H9 (cell line): ENCODE results near the gene RUNDC3A. TPM values are rescaled to one million over a fixed set of nuclear protein-coding genes. Genes with fewer than 3 reads are reported as not detected.

ENCODE experiments used
- DNase-seq: peaks from one replicate; pipeline ENCODE4 v3.0.0-alpha.2; 2017
- H2AFZ ChIP-seq: one replicate; pipeline ENCODE4 v1.6.1; 2013; ENCODE audit warnings: mild to moderate bottlenecking, low read length, control low read depth, moderate library complexity
- H2AK5ac ChIP-seq: 2 replicates; pipeline ENCODE4 v1.6.1; 2013; ENCODE audit warnings: low read length, control low read depth, mixed read lengths; ENCODE audit not compliant: insufficient read length
- H2BK120ac ChIP-seq: one replicate; pipeline ENCODE4 v1.6.1; 2013; ENCODE audit warnings: low read depth, mild to moderate bottlenecking, low read length, control low read depth, inconsistent platforms; ENCODE audit not compliant: poor library complexity, severe bottlenecking
- H2BK12ac ChIP-seq: 2 replicates; pipeline ENCODE4 v1.6.1; 2013; ENCODE audit warnings: low read length, control low read depth, mixed read lengths, low read depth; ENCODE audit not compliant: insufficient read length
- H2BK15ac ChIP-seq: 2 replicates; pipeline ENCODE4 v1.6.1; 2013; ENCODE audit warnings: low read depth, low read length, control low read depth
- H2BK20ac ChIP-seq: one replicate; pipeline ENCODE4 v1.6.1; 2013; ENCODE audit warnings: low read depth, mild to moderate bottlenecking, low read length, control low read depth, inconsistent platforms; ENCODE audit not compliant: poor library complexity, severe bottlenecking
- H2BK5ac ChIP-seq: 2 replicates; pipeline ENCODE4 v1.6.1; 2013; ENCODE audit warnings: low read length, control low read depth, mixed read lengths; ENCODE audit not compliant: insufficient read length
- H3K14ac ChIP-seq: 2 replicates; pipeline ENCODE4 v1.6.1; 2013; ENCODE audit warnings: low read length, control low read depth; ENCODE audit not compliant: insufficient read depth
- H3K18ac ChIP-seq: 2 replicates; pipeline ENCODE4 v1.6.1; 2013; ENCODE audit warnings: low read depth, mild to moderate bottlenecking, mixed read lengths, low read length, control low read depth; ENCODE audit not compliant: insufficient read length
- H3K23ac ChIP-seq: 2 replicates; pipeline ENCODE4 v1.6.1; 2013; ENCODE audit warnings: low read length, control low read depth, mixed read lengths, low read depth; ENCODE audit not compliant: insufficient read length
- H3K23me2 ChIP-seq: 2 replicates; pipeline ENCODE4 v1.6.1; 2013; ENCODE audit warnings: low read depth, mild to moderate bottlenecking, mixed read lengths, low read length, control low read depth; ENCODE audit not compliant: insufficient read length, poor library complexity, severe bottlenecking
- H3K27ac ChIP-seq: 2 replicates; pipeline ENCODE4 v1.5.1; 2013; ENCODE audit warnings: low read length, control low read depth, mixed read lengths, low read depth; ENCODE audit not compliant: insufficient read length
- H3K27me3 ChIP-seq: 2 replicates; pipeline ENCODE4 v1.6.1; 2013; ENCODE audit warnings: low read length, control low read depth, inconsistent platforms; ENCODE audit not compliant: insufficient read depth
- H3K4ac ChIP-seq: 2 replicates; pipeline ENCODE4 v1.6.1; 2013; ENCODE audit warnings: low read depth, mild to moderate bottlenecking, control low read depth, inconsistent platforms, low read length, moderate library complexity
- H3K4me1 ChIP-seq: 2 replicates; pipeline ENCODE4 v1.6.1; 2013; ENCODE audit warnings: low read length, control low read depth, inconsistent platforms; ENCODE audit not compliant: insufficient read depth
- H3K4me2 ChIP-seq: 2 replicates; pipeline ENCODE4 v1.6.1; 2013; ENCODE audit warnings: low read length, control low read depth, mixed read lengths; ENCODE audit not compliant: insufficient read length, insufficient read depth
- H3K56ac ChIP-seq: 2 replicates; pipeline ENCODE4 v1.6.1; 2013; ENCODE audit warnings: low read depth, mild to moderate bottlenecking, mixed read lengths, low read length, control low read depth; ENCODE audit not compliant: insufficient read length
- H3K79me1 ChIP-seq: 2 replicates; pipeline ENCODE4 v1.6.1; 2013; ENCODE audit warnings: low read depth, mild to moderate bottlenecking, moderate library complexity, low read length, control low read depth, inconsistent platforms; ENCODE audit not compliant: insufficient read depth, poor library complexity, severe bottlenecking
- H3K79me2 ChIP-seq: 2 replicates; pipeline ENCODE4 v1.6.1; 2013; ENCODE audit warnings: low read length, control low read depth, inconsistent platforms; ENCODE audit not compliant: insufficient read depth
- H3K9ac ChIP-seq: 2 replicates; pipeline ENCODE4 v1.6.1; 2013; ENCODE audit warnings: low read length, control low read depth, mixed read lengths; ENCODE audit not compliant: insufficient read length; ENCODE audit errors: extremely low read depth
- H3K9me3 ChIP-seq: one replicate; pipeline ENCODE4 v1.6.1; 2013; ENCODE audit warnings: low read depth, low read length, inconsistent platforms; ENCODE audit not compliant: control insufficient read depth
- H3T11ph ChIP-seq: one replicate; pipeline ENCODE4 v1.6.1; 2013; ENCODE audit warnings: mild to moderate bottlenecking, low read length, control low read depth, inconsistent platforms
- H4K20me1 ChIP-seq: one replicate; pipeline ENCODE4 v1.6.1; 2013; ENCODE audit not compliant: control insufficient read depth, insufficient read length, insufficient read depth
- H4K5ac ChIP-seq: 2 replicates; pipeline ENCODE4 v1.6.1; 2013; ENCODE audit warnings: low read depth, mild to moderate bottlenecking, mixed read lengths, low read length, control low read depth; ENCODE audit not compliant: insufficient read length
- H4K8ac ChIP-seq: replicated peaks from 2 replicates; pipeline ENCODE4 v1.6.1; 2013; ENCODE audit warnings: low read length, control low read depth, mixed read lengths, low read depth; ENCODE audit not compliant: insufficient read length
- H4K91ac ChIP-seq: 2 replicates; pipeline ENCODE4 v1.6.1; 2013; ENCODE audit warnings: low read depth, mild to moderate bottlenecking, moderate library complexity, mixed read lengths, low read length, control low read depth; ENCODE audit not compliant: insufficient read length
- H3K27ac Mint-ChIP-seq, 3 experiments: 2 replicates in 2 of 3; 3 replicates in 1 of 3; pipeline ENCODE4 v1.8.0; 2020 to 2021; ENCODE audit warnings: mixed read lengths in 3 of 3, mild to moderate bottlenecking in 1 of 3, moderate library complexity in 1 of 3
- H3K27me3 Mint-ChIP-seq: 2 replicates; pipeline ENCODE4 v1.8.0; 2021; ENCODE audit warnings: low read depth, mild to moderate bottlenecking, moderate library complexity, mixed read lengths
- H3K36me3 Mint-ChIP-seq, 3 experiments: 2 replicates in 2 of 3; 3 replicates in 1 of 3; pipeline ENCODE4 v1.8.0; 2020 to 2021; ENCODE audit warnings: low read depth in 3 of 3, mixed read lengths in 3 of 3; ENCODE audit not compliant: insufficient read depth in 1 of 3
- H3K4me1 Mint-ChIP-seq, 2 experiments: 2 replicates each; pipeline ENCODE4 v1.8.0; 2020; ENCODE audit warnings: mixed read lengths in 2 of 2
- H3K4me3 Mint-ChIP-seq, 2 experiments: 2 replicates in 1 of 2; 3 replicates in 1 of 2; pipeline ENCODE4 v1.8.0; 2020 to 2021; ENCODE audit warnings: mild to moderate bottlenecking in 2 of 2, mixed read lengths in 2 of 2, moderate library complexity in 1 of 2
- H3K9me3 Mint-ChIP-seq, 2 experiments: 2 replicates in 1 of 2; 3 replicates in 1 of 2; pipeline ENCODE4 v1.8.0; 2020; ENCODE audit warnings: mild to moderate bottlenecking in 2 of 2, mixed read lengths in 2 of 2, moderate library complexity in 1 of 2
- WGBS: extraction: QIAGEN DNeasy Blood & Tissue Kit; methylation state at CpG from one replicate; pipeline ENCODE4 v1.1.7; 2013; ENCODE audit warnings: missing lambda C conversion rate, low lambda C conversion rate, mixed read lengths; ENCODE audit not compliant: insufficient read length; ENCODE audit errors: extremely low coverage; 5-methylcytosine and 5-hydroxymethylcytosine counted together
- total RNA-seq: library from RNA; stranded (reverse); gene quantifications from 2 replicates; pipeline ENCODE4 v1.2.1, GENCODE V29; 2021
- TF ChIP-seq, protein P1 (sequence below): fragments of 200-600 bp; sonication (generic); conservative IDR thresholded peaks from 3 replicates; pipeline ENCODE4 v1.8.0; 2021; ENCODE audit warnings: antibody characterized with exemption, mild to moderate bottlenecking

RUNDC3A gene
- total RNA-seq, 1 experiment from 2014 or later = 3.8 TPM

- H3K27ac ChIP-seq = no peak overlapping the region
- H3K23ac ChIP-seq = no peak overlapping the region
- H2BK120ac ChIP-seq = no peak overlapping the region
- H4K91ac ChIP-seq = no peak overlapping the region
- no peak overlapping the region for H3K4ac ChIP-seq
- no peaks in the 10 kb centered on the region for H3K79me2 ChIP-seq
- no peak overlapping the region for H3K27ac Mint-ChIP-seq
- H3K14ac ChIP-seq = no peak overlapping the region; the same call in 1 of the 2 replicates
- peaks cover 8 to 13% of the 10 kb centered on the region in 2 experiments for H3K4me1 Mint-ChIP-seq
- WGBS = no CpG with 5 or more reads among the region's 9 CpGs
- H3K27me3 Mint-ChIP-seq = peaks cover 13% of the 10 kb centered on the region
- no peaks in the 10 kb centered on the region for H3K27me3 ChIP-seq
- no peak overlapping the region for H3K4me2 ChIP-seq
- H4K8ac ChIP-seq = no peak overlapping the region
- H4K5ac ChIP-seq = no peak overlapping the region
- no peak overlapping the region for H3K18ac ChIP-seq
- H4K20me1 ChIP-seq = no peaks in the 10 kb centered on the region
- peaks cover 3 to 17% (median 6%) of the 10 kb centered on the region in 3 experiments; a peak in 6 of 7 replicates for H3K36me3 Mint-ChIP-seq
- peaks cover 5% of the 10 kb centered on the region for H3K23me2 ChIP-seq
- TF ChIP-seq, protein P1, sequence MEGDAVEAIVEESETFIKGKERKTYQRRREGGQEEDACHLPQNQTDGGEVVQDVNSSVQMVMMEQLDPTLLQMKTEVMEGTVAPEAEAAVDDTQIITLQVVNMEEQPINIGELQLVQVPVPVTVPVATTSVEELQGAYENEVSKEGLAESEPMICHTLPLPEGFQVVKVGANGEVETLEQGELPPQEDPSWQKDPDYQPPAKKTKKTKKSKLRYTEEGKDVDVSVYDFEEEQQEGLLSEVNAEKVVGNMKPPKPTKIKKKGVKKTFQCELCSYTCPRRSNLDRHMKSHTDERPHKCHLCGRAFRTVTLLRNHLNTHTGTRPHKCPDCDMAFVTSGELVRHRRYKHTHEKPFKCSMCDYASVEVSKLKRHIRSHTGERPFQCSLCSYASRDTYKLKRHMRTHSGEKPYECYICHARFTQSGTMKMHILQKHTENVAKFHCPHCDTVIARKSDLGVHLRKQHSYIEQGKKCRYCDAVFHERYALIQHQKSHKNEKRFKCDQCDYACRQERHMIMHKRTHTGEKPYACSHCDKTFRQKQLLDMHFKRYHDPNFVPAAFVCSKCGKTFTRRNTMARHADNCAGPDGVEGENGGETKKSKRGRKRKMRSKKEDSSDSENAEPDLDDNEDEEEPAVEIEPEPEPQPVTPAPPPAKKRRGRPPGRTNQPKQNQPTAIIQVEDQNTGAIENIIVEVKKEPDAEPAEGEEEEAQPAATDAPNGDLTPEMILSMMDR = no peak
- H3K9ac ChIP-seq = no peak overlapping the region
- no peak overlapping the region; a peak in 1 of 5 replicates for H3K4me3 Mint-ChIP-seq
- no peak overlapping the region for H3K56ac ChIP-seq
- H3T11ph ChIP-seq = no peak overlapping the region
- no peaks in the 10 kb centered on the region for H3K79me1 ChIP-seq
- no peaks in the 10 kb centered on the region; a peak in 1 of 5 replicates for H3K9me3 Mint-ChIP-seq
- no peak overlapping the region for H2BK15ac ChIP-seq
- H2AK5ac ChIP-seq = no peak overlapping the region
- no peaks in the 10 kb centered on the region for H3K9me3 ChIP-seq
- no peaks in the 10 kb centered on the region for H3K4me1 ChIP-seq
- no peak overlapping the region for H2BK20ac ChIP-seq
- DNase-seq = no peak
- H2BK5ac ChIP-seq = no peak overlapping the region
- no peak overlapping the region for H2BK12ac ChIP-seq
- no peak overlapping the region for H2AFZ ChIP-seq
Measured at GRCh38 chr17:44348234-44348987, 40.0 kb downstream of the RUNDC3A start.
